ENCODE measurements around the gene GABRG3. TPM values are rescaled to one million over a fixed set of nuclear protein-coding genes. Genes with fewer than 3 reads are reported as not detected.

The GABRG3 gene
- total RNA-seq, 1 donor from 2014 or later: not detected

- ATAC-seq (no peak), DNase-seq (no peak)
- H3K27ac ChIP-seq: no peak overlapping the region
- H3K36me3 ChIP-seq: no peaks in the 10 kb centered on the region
- H3K4me3 ChIP-seq: no peak overlapping the region
- intact Hi-C loops (cut with DNase I): no loop called here
- no peaks in the 10 kb centered on the region for H3K9me3 ChIP-seq
- peaks cover 4% of the 10 kb centered on the region for H3K27me3 ChIP-seq (ENCODE audit: low read depth)
- H3K4me1 ChIP-seq: no peaks in the 10 kb centered on the region
- TF ChIP-seq CTCF (IDR thresholded peaks at IDR 0.05): no peak
These were observed 440.1 kb downstream of the GABRG3 start for GRCh38 chr15:27410996-27411605.

GRCh38 chr15:27412415-27412814, 441.4 kb downstream of the GABRG3 start:
- no peak for DNase-seq
- Histone ChIP-seq H3K4me1 (no peaks in the 10 kb centered on the region), H3K36me3 (no peaks in the 10 kb centered on the region), H3K9me3 (no peaks in the 10 kb centered on the region), H3K4me3 (no peak overlapping the region), H3K27me3 (ENCODE audit: low read depth) (peaks cover 4% of the 10 kb centered on the region), H3K27ac (no peak overlapping the region)
- ATAC-seq: no peak
- intact Hi-C loops (cut with DNase I): no loop called here
- no peak for TF ChIP-seq CTCF (IDR thresholded peaks at IDR 0.05)

- no peaks in the 10 kb centered on the region for H3K36me3 ChIP-seq
- H3K27ac ChIP-seq: no peak overlapping the region
- H3K9me3 ChIP-seq: no peaks in the 10 kb centered on the region
- intact Hi-C loops (cut with DNase I): no loop called here
- TF ChIP-seq CTCF (IDR thresholded peaks at IDR 0.05): no peak
- no peak for ATAC-seq
- no peaks in the 10 kb centered on the region for H3K4me1 ChIP-seq
- H3K4me3 ChIP-seq: no peak overlapping the region
- peaks cover 4% of the 10 kb centered on the region for H3K27me3 ChIP-seq (ENCODE audit: low read depth)
- no peak for DNase-seq
These were observed 443.3 kb downstream of the GABRG3 start for GRCh38 chr15:27414168-27414870.

GRCh38 chr15:27418726-27419125, 447.7 kb downstream of the GABRG3 start:
- no peak for DNase-seq
- intact Hi-C loops (cut with DNase I): no loop called here

GRCh38 chr15:27422997-27423396, 452.0 kb downstream of the GABRG3 start:
- Histone ChIP-seq H3K36me3 (no peaks in the 10 kb centered on the region), H3K27me3 (ENCODE audit: low read depth) (no peaks in the 10 kb centered on the region), H3K9me3 (no peaks in the 10 kb centered on the region), H3K4me1 (no peaks in the 10 kb centered on the region), H3K27ac (no peak overlapping the region), H3K4me3 (no peak overlapping the region)
- DNase-seq (no peak), ATAC-seq (no peak)
- intact Hi-C loops (cut with DNase I): no loop called here
- no peak for TF ChIP-seq CTCF (IDR thresholded peaks at IDR 0.05)

More at GRCh38 chr15:27418726-27419125, 447.7 kb downstream of the GABRG3 start:
- Histone ChIP-seq H3K4me1 (no peaks in the 10 kb centered on the region), H3K36me3 (no peaks in the 10 kb centered on the region), H3K9me3 (no peaks in the 10 kb centered on the region), H3K4me3 (no peak overlapping the region), H3K27ac (no peak overlapping the region), H3K27me3 (ENCODE audit: low read depth) (no peaks in the 10 kb centered on the region)
- ATAC-seq: no peak
- TF ChIP-seq CTCF (IDR thresholded peaks at IDR 0.05): no peak
